Fibroblast of skin of right biceps (primary cell): ENCODE results near the gene C14orf119.

Source experiments
- DNase-seq: peaks from one replicate; pipeline ENCODE4 v3.0.0-alpha.2; 2013

Gene C14orf119, protein sequence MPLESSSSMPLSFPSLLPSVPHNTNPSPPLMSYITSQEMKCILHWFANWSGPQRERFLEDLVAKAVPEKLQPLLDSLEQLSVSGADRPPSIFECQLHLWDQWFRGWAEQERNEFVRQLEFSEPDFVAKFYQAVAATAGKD

DNA sequence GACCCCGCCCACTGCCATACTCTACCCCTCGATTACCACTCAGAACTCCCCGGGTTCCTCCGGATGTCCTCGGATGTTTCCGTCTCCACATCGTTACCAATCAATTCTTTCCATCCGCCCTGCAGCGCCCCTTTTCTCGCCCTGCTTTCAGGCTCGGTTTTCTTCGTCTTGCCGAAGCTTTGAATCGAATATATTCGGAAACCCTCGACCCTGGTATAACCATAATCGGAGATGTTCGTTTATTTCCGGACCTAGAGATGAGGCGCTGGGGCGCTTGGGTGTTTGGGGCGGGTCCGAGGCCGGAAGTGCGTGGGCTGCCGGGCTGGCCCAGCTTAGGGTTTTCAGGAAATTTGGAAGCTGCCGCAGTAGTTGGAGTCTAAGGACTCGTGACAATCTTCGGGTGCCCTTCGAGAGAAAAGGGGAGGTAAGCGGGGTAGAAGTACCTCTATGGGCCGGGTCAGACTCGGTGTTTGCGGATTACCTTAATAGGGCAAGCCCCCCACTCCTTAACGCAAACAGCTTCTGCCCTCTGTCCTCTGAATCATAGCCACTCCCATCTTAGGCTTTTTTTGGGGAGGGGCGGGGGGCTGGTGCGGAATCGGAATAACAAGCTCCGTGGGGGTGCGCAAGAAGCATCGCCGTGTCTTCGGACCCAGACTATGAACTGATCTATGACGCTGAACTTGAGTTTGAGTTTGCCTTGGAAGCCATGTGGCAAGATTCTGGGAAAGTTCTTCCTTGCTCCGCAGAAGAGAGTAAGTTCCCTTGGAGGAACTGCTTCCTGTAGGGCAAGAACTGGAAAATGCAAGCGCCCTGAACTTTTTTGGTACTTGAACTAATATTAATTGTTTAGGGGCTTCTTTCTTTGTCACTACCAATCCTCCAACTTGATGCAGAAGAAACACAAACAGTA is at the start of gene C14orf119:
C14orf119 (plus strand) TSS at position 310 of the 913 bp plus-strand sequence. CDS start 2,154 bp downstream, outside the sequence.
- peak; percentile 99 for DNase-seq

DNA sequence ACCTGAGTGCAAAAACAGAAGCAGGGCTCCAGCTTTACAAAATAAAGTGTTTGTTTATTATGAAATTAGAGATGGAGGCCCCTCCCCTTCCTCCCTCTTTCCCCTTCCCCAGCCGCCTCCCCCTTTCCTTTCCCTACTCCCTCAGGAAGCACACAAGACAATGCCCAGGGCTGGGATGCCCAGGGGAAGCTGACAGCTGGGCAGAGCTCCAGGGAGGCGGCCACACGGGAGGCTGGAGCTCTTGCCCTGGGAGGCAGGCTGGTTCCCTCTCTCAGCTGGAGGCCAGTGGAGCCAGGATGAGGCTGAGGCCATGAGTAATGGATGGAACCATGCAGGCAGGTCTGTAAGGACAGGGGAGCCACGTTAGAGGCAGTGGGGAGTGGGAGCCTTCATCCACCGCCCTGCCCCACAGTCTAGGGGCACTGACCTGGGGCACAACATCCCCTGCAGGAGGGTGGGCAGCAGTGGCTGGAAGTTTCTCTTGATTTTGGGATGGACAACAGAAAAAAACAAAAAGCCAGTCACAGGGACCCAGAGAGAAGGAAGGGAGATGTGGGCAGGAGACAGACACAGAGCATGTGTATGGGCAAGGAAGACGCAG is 48.2 kb upstream of the C14orf119 start:
- DNase-seq: no peak

DNA sequence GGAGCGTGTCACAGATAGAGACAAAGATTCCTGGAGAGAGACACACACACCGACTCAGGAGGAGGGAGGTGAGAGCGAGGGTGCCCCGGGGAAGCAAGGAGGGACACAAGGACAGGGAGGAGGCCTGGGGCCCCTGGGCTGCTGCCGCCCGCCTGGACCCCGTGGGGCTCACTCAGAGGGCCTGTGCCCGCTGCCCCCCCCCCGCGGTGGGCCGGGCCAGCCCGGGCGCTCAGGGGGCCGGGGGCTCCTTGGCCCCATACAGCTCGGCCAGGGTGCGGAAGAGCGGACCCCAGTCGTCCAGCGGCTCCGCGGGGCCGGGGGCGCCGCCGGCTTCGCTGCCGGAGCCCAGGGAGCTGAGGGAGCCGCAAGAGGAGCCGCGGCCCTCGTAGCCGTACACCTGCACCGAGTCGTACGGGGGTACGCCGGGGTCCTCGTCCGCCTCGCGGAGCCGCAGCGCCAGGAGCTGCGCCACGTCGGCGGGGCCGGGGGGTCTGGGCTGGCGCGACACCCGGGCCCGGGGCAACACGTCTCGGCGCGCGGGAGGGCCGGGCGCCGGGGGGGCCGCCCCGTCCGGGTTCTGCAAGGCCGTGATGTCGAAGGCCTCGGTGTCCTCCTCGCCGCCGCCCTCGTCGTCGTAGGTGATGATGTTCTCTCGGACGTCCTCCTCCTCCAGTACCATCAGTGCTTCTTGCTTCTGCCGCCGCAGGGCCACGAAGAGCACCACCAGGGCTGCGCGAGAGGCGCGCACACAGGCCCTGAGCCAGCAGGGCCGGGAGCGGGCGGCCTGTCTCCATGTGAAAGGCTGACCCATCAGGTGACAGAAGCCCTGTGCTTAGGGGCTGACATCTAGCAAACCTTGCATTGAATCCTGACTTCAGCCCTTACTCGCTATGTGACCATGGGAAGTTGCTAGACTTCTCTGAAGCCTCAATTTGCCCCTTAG is 47.3 kb upstream of the C14orf119 start:
- no peak for DNase-seq

DNA sequence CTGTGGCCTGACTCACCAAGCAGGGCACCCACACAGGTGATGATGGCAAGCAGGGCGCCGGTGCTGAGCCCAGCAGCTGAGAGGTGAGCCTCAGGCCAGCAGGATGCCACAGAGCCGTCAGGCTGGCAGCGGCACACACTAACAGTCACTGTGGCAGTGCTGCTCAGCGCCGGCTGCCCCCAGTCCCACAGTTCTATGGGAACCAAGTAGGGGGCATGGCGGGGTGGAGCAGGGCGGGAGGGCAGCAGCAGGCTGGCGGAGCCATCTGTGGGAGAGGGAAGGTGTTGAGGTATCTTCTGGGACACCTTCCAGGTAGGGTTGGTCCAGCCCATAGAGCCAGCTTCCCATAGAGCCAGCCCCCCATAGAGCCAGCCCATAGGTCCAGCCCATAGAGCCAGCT is 46.3 kb upstream of the C14orf119 start:
- no peak for DNase-seq

DNA sequence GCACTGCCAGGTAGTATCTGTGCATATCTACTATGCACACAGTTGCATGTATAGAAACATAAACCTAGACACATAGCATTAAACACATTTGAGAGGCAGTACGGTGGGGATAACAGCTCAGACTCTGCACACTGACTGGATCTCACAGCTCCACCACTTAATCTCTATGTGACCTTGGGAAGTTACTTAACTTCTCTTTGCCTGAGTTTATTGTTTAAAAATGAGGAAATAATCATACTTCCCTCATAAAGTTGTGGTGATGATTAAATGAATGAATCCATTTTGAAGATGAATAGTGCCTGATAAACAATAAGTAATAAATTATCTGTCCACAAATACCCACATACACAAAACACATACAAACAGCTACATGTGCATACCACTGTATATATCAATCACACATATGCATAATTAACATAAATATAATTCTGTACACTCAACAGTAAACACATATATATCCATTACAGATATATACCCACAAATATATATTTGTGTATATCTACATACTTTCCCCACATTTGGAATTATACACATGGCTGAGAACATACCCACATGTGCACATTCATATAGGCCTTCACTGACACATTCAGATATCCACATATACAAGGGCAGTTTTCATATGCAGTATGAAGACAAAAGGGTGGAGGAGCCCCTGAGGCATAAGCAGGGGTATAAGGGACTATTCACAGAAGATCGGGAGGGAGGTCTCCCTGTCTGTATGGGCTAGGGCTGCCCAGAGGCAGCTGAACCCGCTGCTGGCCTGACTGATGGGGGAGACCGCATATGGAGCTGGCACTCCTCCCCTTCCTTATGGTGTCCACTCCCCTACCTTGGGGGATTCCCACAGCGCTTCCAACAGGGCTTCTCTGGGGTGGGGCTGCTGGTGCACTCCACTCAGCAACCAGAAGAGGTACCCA is 43.9 kb upstream of the C14orf119 start:
- DNase-seq: no peak

DNA sequence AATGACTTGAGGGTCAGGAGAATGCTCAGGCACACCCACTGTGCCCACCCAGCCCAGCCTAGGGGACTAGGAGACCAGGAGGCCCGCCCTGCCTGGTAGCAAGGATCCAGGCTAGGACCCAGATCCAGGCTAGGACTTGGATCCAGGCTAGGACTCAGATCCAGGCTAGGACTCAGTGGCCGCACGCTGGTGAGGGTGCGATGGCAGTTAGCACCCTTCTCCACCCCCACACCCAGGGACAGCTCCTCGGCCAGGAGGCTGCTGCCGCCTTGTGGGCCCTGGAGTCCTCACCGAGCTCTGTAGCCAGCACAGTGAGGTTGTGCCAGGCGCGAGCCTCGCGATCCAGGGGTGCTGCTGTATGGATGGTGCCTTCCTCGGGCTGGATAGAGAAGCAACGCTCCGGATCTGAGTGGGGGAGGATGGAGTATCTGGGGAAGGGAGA is 43.1 kb upstream of the C14orf119 start:
- no peak for DNase-seq

DNA sequence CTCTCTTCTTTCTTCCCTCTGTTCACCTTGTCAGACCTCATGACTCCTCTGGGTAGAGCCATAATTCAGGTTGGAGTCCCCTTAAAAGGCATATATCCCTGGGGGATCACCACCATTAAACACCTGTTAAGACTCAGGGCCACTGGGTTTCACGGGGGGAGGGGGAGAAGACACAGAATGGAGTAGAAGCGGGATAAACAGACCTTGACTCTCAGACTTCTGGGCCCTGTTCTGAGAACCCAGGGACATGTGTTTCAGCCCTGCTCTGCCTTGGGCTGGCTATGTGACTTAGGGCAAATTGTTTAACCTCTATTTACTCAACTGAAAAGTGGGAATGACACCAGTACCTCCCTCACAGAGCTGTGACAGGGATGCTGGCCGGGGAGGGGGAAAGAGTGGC is 42.6 kb upstream of the C14orf119 start:
- DNase-seq: no peak

DNA sequence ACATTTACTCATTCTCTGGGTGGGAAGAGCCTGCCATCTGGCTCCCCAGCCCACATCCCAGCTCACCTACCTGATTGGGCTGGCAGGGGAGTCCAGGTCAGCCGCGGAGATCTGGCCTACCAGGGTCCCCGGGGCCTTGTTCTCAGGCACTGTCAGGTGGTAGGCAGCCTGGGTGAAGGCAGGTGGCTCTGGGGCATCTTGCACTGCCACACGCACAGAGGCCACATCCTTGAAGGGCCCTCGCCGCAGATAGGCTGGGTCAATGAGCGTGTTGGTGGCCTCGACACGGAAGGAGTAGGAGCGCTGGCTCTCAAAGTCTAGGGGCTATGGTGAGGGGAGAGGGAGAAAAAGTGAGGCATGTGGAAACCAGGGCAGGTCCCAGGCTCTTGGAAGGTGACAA is 41.9 kb upstream of the C14orf119 start:
- DNase-seq: no peak

DNA sequence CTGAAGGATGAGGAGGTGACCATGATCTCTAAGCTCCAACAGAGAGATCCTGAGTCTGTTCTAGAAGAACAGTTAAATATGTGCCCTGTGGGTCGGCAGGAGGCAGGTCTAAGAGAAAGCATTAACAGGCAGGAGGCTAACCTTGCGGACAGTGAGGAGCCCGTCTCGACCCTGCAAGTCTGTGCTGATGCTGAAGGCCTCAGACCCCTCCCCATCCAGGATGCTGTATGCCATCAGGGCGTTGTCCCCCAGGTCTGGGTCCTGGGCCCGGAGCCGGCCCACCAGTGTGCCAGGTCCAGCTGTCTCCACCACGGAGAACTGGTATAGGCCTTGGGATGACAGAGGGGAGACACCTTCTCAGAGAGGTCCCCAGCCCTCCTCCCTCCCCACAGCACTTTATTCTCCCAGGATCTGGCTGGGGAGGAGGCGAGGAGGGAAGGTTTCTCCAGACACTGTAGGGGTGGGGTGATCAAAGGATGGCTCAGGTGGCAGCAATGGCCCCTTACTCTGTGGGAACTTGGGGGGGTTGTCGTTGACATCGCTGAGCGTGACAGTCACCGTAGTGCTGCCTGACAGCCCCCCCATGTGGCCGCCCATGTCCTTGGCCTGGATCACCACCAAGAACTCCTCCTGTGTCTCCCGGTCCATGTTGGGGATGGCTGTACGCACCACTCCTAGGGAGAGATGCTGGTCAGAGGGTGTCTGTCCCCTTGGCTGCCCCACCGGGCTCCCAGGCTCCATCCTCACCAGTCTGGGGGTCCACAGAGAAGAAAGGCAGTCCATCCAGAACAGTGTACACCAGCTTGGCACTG is 41.1 kb upstream of the C14orf119 start:
- DNase-seq: no peak

DNA sequence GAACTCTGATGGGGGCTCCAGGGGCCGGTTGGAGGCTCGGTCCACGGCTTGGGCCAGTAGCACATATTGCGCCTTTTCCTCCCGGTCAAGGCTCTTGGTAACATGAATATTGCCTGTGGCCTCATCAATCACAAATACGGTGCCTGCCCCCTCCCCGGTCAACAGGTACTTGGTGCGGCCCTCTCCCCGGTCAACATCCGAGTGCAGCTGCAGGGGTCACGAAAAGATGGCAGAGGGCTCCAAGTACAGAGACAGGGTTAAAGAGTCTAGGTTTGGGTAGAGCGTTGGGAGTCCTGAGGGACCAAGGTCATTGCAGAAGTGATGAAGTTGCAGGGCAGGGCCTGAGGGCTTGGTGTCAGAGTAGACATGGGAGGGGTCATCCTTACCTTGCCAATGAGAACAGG is 40.2 kb upstream of the C14orf119 start:
- DNase-seq: no peak

DNA sequence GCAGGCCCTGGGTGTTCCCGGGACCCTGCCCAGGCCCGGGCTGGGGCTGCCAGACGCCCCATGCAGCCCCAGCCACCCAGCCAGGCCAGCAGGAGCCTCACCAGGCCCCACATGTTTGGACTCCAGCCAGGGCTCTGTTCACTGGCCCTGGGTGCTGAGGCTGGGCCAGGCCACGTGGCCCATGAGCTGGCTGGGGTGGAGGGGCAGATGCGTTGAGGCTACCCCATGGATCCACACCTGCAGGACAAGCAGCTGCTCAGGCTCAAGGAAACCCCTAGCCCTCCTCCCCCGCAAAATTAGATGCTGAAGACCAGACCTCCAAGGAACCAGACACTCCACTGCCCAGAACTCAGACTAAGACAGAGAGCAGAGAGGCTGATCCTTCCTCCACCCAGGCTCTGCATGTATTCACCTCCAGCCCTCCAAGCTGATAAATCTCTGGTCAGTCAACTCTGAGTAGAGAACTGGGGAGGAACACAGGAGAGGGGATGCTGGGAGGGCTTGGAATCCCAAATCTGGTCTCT is 39.6 kb upstream of the C14orf119 start:
- no peak for DNase-seq

DNA sequence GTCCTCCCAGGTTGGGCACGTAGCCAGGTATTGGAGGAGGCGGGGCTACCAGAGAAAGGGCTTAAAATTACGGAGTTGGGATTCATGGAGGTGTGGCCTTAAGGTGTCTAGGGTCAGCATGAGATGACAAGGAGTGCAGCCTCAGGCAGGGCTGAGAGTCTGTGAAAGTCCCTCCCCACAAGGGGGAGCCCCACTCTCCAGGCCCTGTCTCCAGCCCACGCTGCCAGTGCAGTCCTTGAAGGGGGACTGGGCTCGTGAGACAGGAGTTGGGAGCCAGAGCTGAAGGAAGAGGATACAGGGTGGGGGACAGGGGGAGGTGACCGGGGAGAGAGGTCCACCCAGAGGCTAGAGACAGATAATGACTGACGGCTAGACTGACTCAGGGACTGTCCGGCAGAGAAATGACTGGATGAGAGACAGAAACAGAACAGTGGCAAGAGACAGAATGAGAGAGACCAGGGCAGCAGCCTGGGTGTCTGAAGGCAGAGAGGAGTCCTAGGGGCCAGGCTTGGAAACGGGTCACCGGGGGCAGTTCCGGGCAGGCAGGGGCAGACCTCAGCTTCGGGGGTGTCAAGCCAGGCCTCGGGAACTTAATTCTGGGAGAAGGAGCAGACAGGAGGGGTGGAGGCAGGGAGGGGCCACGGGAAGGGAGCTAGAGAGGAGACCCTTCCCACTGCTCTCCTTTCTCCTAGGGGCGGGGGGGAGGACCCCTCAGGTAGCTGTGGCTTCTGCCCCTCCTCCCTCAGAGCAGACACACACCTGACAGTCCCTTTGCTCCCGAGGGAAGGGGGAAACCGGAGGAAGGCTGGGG is 39.0 kb upstream of the C14orf119 start:
- DNase-seq: peak; percentile 67

DNA sequence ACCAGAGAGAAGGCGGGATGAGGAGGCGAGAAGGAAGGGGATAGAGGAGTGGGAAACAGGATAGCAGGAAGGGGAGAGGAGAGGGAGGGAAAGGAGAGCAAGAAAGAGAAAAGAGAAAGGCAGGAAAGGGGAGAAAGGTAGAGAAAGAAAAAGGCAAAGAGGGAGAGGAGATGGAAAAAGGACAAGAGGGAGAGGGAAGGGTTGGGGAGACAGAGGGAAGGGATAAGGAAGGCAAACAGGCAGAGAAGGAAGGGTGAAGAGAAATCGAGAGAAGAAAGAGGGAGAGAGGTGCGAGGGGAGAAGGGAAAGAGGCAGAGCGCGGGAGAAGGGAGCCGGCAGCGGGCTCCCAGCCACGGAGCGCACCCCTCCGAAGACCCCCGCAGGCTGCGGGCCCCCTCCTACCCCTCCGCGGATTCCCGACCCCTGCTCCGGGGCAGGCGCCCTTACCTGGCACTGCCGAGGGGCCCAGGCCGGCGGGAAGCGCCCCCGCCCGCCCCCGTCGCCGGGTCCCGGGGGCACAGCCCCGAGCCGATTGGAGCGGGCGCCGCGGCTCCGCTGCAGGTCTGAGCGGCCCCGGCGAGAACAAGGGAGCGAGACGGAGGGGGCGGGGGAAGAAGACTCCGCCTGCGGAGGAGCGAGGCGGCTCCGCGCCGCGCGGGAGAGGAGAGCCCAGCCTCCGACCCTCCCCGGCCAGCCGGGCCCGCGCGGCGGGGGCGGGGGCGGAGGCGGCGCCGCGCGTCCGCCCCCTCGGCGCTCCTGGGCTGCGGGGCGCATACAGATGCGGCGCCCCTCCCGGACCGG is 38.1 kb upstream of the C14orf119 start, which contains the start of gene CDH24:
CDH24 (minus strand) TSS at position 565 of the 801 bp plus-strand sequence. CDS start 1,787 bp downstream, outside the sequence.
- DNase-seq: peak; percentile 73

DNA sequence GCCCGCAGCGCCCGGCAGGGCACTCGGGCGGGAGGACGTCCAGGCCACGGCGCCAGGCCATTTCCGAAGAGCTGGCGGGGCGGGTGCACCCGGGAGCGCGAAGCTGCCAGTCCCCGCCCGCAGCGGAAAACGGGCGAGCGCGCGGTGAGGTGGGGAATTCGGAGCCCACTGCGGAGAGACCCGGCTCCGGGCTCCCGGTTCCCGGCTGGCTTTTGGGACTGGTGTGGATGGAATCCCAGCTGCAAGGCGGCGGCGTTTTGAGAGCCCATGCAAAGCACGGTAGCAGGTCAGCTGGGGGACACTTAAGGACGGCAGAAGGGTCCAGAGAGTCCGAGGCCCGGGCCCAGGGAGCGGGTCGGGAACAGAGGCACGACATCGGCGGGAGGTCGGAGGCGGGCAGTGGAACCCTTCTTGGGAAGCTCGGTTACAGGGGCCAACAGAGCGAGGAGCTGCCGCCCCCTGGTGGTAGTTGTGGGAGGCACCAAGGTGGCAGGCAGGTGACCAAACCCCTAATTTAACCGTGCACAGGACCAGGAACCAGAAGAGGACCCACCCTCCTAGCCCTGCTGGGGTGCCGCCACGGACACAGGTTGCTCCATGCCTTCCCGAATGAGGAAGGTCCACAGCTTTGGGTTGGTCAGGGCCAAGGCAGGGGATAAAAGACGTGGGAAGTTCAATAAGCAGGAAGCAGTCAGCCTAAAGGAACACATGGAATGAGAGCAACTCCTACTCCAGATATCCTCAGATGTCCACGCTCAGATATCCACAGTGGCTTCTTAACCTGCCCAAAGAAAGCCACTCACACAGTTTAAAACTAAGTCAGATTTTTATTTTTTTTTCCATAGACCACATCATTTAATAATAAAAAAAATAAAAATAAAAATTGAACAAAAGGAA is 37.3 kb upstream of the C14orf119 start:
- peak; percentile 83 for DNase-seq

DNA sequence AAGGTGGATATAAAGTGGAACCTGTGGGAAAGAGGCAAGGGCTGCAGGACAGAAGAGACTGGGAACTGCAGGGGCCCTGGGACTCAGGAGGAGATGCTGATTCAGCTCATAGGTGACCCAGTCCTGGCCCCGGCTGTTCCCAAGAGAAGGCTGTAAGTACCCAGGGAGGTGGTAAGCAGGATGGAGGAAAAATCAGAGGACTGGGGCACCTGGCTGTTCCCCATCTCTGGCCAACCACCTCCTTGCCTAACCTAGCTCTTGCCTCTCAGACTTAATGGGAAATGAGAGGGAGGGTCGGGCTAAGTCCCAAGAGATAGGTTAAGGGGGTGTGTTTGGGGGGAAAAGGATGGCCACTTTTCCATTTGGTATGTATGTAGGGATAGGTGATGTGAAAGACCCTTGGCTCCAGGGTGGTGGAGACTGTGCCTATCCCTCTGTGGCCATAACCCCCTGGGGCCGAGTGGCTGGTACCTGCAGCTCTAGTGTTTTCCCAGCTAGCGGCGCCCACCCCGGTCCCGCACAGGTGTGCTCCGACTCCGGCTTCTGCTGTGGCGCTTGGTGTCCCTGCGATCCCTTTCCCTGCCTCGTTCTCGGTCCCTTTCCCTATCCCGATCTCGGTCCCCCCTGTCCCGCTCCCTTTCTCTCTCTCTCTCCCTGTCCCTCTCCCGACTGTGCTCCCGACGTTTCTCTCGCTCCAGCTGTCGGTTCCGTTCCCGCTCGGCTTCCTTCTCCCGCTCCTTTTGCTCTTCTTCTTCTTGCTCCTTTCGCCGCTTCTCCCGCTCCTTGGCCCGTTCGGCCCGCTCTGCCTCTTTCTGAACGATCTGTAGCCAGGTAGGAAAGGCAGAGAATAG is 36.4 kb upstream of the C14orf119 start:
- no peak for DNase-seq

DNA sequence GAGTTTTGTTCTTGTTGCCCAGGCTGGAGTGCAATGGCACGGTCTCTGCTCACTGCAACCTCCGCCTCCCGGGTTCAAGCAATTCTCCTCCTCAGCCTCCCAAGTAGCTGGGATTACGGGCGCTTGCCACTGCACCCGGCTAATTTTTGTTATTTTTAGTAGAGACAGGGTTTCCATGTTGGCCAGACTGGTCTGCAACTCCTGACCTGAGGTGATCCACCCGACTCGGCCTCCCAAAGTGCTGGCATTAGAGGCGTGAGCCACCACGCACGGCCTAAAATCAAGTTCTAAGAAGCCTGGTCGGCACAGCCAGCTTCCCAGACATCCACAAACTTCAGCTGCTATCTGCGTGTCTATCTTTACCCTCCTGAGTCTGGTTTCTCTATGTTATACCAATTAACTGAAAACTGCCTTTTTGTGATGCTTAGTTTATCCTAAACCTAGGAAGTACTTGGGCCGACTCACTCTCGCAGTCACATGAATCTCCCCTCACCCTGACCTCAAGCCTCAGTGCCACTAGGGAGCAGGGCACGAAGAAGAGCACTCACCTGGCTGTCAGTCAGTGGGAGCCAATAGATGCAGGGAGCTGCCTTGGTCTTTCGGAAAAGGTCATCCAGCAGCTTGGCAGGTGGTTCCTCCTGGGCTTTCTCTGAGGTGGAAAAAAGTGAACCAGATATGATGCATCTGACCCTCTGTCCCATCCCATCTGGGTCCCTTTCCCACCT is 34.6 kb upstream of the C14orf119 start:
- DNase-seq: no peak
